ENCODE measurements around the gene TCF7L2. TPM values are rescaled to one million over a fixed set of nuclear protein-coding genes. Genes with fewer than 3 reads are reported as not detected.

Gene TCF7L2
- total and polyA plus RNA-seq, 9 of the 15 experiments (the other 6 are each of a cell fraction or from before 2014, with no cell fraction given) = 0.32 to 2.8 (median 0.92) TPM

GRCh38 chr10:113177156-113177935 lies 227.3 kb downstream of the TCF7L2 start:
- Histone ChIP-seq H3K9ac (ENCODE audit: insufficient read depth in 1 of 2, low read depth in 2 of 2, low read length in 2 of 2) (no peak overlapping the region), H3K79me2 (ENCODE audit: control insufficient read depth, insufficient read depth, low read length) (no peaks in the 10 kb centered on the region), H4K20me1 (replicated peaks; ENCODE audit: control insufficient read depth, insufficient read depth, low read length) (no peaks in the 10 kb centered on the region), H3K36me3 (ENCODE audit: control insufficient read depth, insufficient read depth, low read length) (no peaks in the 10 kb centered on the region), H3K4me1 (replicated peaks in 1 of 2; ENCODE audit: control insufficient read depth in 2 of 2, insufficient read depth in 2 of 2, low read length in 2 of 2) (no peaks in the 10 kb centered on the region), H3K4me2 (ENCODE audit: insufficient read depth, low read length) (no peak overlapping the region), H3K4me3 (no peak overlapping the region), H2AFZ (ENCODE audit: low read depth, low read length) (no peak overlapping the region), H3K9me3 (replicated peaks; ENCODE audit: control insufficient read depth, insufficient read depth, low read depth, low read length) (no peaks in the 10 kb centered on the region), H3K27me3 (ENCODE audit: control insufficient read depth in 2 of 2, insufficient read depth in 2 of 2, low read length in 2 of 2) (peaks cover 0 to 19% of the 10 kb centered on the region in 2 experiments; a peak in 3 of 5 replicates), H3K9me1 (ENCODE audit: control insufficient read depth, insufficient read depth, low read length) (no peaks in the 10 kb centered on the region), H3K27ac (ENCODE audit: extremely low read depth, low read depth, low read length) (no peak overlapping the region)
- ATAC-seq (no peak), FAIRE-seq (no peak), DNase-seq (ENCODE audit: extremely low read depth in 1 of 4, low spot score in 3 of 4) (no peak)
- WGBS (ENCODE audit: insufficient coverage, low coverage, missing lambda C conversion rate) = 4% methylated on average over 10 of the region's 16 CpGs
- in situ Hi-C loops (cut with MboI) (no loop called here), intact Hi-C loops (cut with micrococcal nuclease) (no loop called here)
- POLR2A ChIA-PET = interaction anchor here (0.9 kb wide), 1 partner anchor 25 kb away, joined by 4 read pairs; no protein-coding TSS in a partner anchor
- BruUV-seq (replicated peaks) = no TSS peak
- CTCF ChIA-PET (ENCODE audit: low intra/inter-chr PET ratio) = no interaction called here
- TF ChIP-seq HNRNPLL (IDR thresholded peaks at IDR 0.05; ENCODE audit: low read depth, low read length, poor library complexity, severe bottlenecking) (no peak), RCOR1 (IDR thresholded peaks at IDR 0.05; ENCODE audit: borderline replicate concordance in 1 of 2, low read depth in 2 of 2, low read length in 2 of 2) (no peak), CCNT2 (IDR thresholded peaks at IDR 0.05; ENCODE audit: borderline replicate concordance, extremely low read depth, insufficient read length, low read depth, low read length) (no peak), ZNF133 (CRISPR knock-in tag; IDR thresholded peaks at IDR 0.05) (no peak), MAZ (CRISPR knock-in tag; conservative IDR thresholded peaks at IDR 0.05 in 1 of 2, IDR thresholded peaks at IDR 0.05 in 1 of 2) (no peak), MIER1 (IDR thresholded peaks at IDR 0.05; ENCODE audit: low read depth) (no peak), NR1H2 (CRISPR knock-in tag; IDR thresholded peaks at IDR 0.05) (no peak), BCLAF1 (IDR thresholded peaks at IDR 0.05; ENCODE audit: borderline replicate concordance in 1 of 2, control insufficient read depth in 1 of 2, low read depth in 2 of 2, low read length in 1 of 2) (no peak), FOXJ2 (tag; IDR thresholded peaks at IDR 0.05) (no peak), SRSF3 (IDR thresholded peaks at IDR 0.05; ENCODE audit: insufficient read depth, low read length) (no peak), TFE3 (CRISPR knock-in tag; IDR thresholded peaks at IDR 0.05) (no peak), RNF219 (CRISPR knock-in tag; IDR thresholded peaks at IDR 0.05) (no peak), DACH1 (IDR thresholded peaks at IDR 0.05; ENCODE audit: partially characterized antibody) (no peak), PHTF2 (CRISPR knock-in tag; IDR thresholded peaks at IDR 0.05) (no peak)
